Activated CD4-positive, alpha-beta T cell treated with anti-CD3 and anti-CD28 coated beads, Interleukin-2, amount 10 ng/mL, durations not matched to agents 7 days and 5 days (primary cell): ENCODE data around the gene RPL18A. TPM values are rescaled to one million over a fixed set of nuclear protein-coding genes. Genes with fewer than 3 reads are reported as not detected.

Experiments
- CTCF ChIA-PET: fragments of 350-600 bp; sonication (Branson Sonifier 250); formaldehyde crosslinking; loops from one replicate; lab custom pipeline; 2021; ENCODE audit warnings: antibody characterized with exemption; lab: Charles Lee
- POLR2A ChIA-PET: fragments of 350-600 bp; sonication (Branson Sonifier 250); formaldehyde crosslinking; loops from one replicate; lab custom pipeline; 2021; ENCODE audit warnings: antibody characterized with exemption; lab: Charles Lee
- DNase-seq: peaks from one replicate; pipeline ENCODE4 v3.0.0-alpha.2; 2020
- H3K27ac Mint-ChIP-seq: one replicate; pipeline ENCODE4 v1.8.0; 2021; ENCODE audit warnings: mild to moderate bottlenecking, moderate library complexity, mixed read lengths
- H3K27me3 Mint-ChIP-seq: one replicate; pipeline ENCODE4 v1.8.0; 2021; ENCODE audit warnings: mixed read lengths
- H3K36me3 Mint-ChIP-seq: one replicate; pipeline ENCODE4 v1.8.0; 2021; ENCODE audit warnings: low read depth, mixed read lengths
- H3K4me1 Mint-ChIP-seq: one replicate; pipeline ENCODE4 v1.8.0; 2021; ENCODE audit warnings: mixed read lengths
- H3K4me3 Mint-ChIP-seq: one replicate; pipeline ENCODE4 v1.8.0; 2021; ENCODE audit warnings: mild to moderate bottlenecking, moderate library complexity, mixed read lengths
- H3K9me3 Mint-ChIP-seq: one replicate; pipeline ENCODE4 v1.8.0; 2021; ENCODE audit warnings: mixed read lengths
- total RNA-seq, 2 experiments: library from RNA; stranded (reverse); gene quantifications; one replicate each; pipeline ENCODE4 v1.2.3, GENCODE V29; 2021

Gene RPL18A
- total RNA-seq, 2 experiments from 2014 or later: 2,216 to 2,434 TPM

DNA sequence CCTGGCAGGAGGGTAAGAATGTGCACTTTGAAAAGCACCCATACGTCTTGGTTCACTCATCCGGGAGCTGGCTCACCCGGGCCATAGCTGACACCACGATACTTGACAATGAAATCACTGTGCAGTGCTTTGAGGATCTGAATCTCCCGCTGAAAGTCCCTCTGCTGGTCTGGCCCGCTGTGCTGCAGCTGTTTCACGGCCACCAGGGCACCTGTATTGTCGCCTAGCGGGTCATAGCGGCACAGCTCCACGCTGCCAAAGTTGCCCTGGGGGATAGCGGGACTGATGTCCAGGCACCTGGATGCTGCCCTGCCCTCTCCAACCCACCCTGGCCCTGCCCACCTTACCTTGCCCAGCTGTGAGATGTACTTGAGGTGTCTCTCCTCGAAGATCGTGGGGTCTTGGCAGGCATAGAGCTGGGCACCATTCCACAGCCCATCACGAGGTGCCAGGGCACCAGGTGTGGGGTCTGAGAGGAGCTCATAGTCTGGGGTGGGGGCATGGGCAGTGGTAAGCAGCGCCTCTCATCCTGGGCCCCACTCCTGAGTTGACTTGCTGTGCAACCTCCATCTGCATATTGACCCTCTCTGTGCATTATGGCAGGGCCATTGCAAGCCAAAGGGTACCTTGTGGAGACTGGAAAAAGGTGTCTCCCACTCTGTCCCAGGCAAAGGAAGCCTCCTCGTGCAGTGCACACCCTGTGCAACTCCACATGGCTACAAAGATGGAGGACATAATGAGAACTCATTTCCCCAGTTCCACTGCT lies 27.1 kb upstream of the RPL18A start:
- ChIA-PET CTCF (interaction anchor here (0.6 to 1.8 kb wide), 5 partner anchors 13 to 25 kb away, joined by 4 to 5 read pairs (median 4); partner anchors contain the start of gene JAK3), POLR2A (no interaction called here)
- H3K36me3 Mint-ChIP-seq: peaks cover 77% of the 10 kb centered on the region
- H3K27ac Mint-ChIP-seq: no peak overlapping the region
- peaks cover 32% of the 10 kb centered on the region for H3K4me1 Mint-ChIP-seq
- H3K9me3 Mint-ChIP-seq: peaks cover 6% of the 10 kb centered on the region
- no peaks in the 10 kb centered on the region for H3K27me3 Mint-ChIP-seq
- no peak overlapping the region for H3K4me3 Mint-ChIP-seq
- no peak for DNase-seq

DNA sequence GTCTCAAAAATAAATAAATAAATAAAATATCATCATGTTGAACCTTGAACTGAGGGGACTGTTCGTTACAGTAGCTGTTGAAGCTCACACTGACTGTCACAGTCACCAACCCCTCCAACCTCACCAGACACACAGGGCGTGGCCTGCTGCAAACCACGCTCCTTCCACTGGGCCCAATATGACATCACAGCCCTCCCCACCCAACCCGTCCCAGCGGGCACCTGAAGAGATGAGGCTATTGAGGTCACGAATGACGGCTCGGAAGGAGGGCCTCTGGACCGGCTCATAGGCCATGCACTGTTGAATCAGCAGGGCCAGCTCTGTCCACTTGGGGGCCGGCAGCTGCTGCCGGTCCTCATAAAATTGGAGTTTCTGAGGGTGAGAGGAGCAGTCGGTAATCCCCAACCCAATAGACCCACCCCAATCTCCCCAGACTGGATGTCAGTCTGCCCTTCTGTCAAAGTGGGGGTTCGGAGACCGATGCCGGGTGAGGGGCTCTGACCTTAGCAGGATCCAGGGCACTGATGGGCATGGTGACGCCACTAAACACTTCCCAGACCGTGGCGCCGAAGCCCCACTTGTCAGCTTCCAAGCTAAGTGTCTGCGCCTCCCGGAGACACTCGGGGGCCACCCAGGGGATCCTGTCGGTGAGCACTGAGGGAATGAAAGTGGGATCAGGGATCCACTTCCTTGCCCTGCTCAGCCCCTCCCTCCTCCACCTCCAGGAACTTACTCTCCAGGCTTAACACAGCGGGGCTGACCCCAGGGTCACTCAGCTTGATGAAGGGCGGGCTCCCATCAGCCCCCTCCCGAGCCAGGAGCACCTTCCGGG lies 25.1 kb upstream of the RPL18A start:
- H3K4me1 Mint-ChIP-seq: peaks cover 28% of the 10 kb centered on the region
- DNase-seq: no peak
- peaks cover 83% of the 10 kb centered on the region for H3K36me3 Mint-ChIP-seq
- ChIA-PET POLR2A (no interaction called here), CTCF (interaction anchor here (1.2 to 1.3 kb wide), 2 partner anchors 8 to 9 kb away, joined by 3 read pairs; no protein-coding TSS in a partner anchor)
- peaks cover 6% of the 10 kb centered on the region for H3K9me3 Mint-ChIP-seq
- H3K4me3 Mint-ChIP-seq: no peak overlapping the region
- no peak overlapping the region for H3K27ac Mint-ChIP-seq
- no peaks in the 10 kb centered on the region for H3K27me3 Mint-ChIP-seq

DNA sequence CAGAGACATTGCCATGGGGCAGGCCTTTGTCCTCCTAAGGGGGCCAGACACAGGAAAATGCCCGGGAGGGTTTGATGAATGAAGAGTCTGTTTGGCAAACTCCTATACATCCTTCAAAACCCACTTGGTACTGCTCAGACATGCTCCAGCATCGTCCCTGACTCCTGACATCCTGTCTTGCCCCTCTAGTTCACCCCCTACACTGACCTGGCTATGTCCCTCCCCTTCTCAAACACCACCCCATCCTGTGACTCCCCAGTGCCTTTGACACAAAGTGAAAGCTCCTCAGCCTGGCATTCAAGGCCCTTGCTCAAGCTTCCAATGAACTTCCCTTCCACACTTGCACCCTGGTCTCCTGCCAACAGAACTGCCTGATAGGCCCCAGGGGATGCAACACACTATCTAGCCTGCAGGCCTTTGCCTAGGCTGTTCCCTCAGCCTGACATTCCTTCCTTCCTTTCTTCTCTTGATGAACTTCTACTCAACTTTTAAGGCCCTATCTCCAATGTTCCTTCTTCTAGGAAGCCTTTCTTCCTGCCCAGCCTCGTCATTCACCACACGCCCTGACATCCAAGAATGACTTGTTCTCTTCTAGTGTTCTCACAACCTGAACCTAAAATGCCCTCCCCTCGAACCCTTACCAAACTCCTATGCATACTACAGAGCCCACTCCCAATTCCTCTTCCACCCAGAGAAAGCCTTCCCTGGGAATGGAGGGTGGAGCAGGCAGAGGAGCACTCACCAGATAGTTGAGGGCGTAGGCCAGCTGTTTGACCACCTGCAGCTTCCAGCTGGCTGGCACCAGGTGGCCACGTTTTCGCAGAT lies 24.3 kb upstream of the RPL18A start:
- Mint-ChIP-seq H3K4me1 (peaks cover 29% of the 10 kb centered on the region), H3K27me3 (no peaks in the 10 kb centered on the region), H3K4me3 (no peak overlapping the region), H3K9me3 (peaks cover 6% of the 10 kb centered on the region), H3K36me3 (peaks cover 83% of the 10 kb centered on the region), H3K27ac (peak overlapping the region; percentile 47)
- no peak for DNase-seq
- ChIA-PET POLR2A (no interaction called here), CTCF (interaction anchor here (1.3 kb wide), 1 partner anchor 9 kb away, joined by 3 read pairs; no protein-coding TSS in a partner anchor)

DNA sequence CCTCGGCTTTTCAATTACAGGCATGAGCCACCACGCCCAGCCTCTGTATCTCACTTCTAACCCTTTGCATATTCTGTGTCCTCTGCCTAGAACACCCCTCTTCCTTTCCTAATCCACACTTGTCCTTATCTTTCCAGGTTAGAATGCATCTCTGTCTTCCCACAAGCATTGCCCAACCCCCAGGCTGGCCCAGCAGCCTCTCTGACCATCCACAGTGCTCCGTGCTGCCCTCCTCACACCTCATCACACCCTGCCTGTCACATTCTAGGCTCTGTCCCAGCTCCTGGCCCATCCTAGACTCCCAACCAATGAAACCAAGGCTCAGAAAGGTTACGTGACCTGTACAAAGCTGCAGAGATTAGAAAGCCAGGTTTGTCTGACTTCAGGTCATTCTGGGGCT lies 23.2 kb upstream of the RPL18A start:
- no peak for DNase-seq
- Mint-ChIP-seq H3K27me3 (no peaks in the 10 kb centered on the region), H3K4me1 (peaks cover 32% of the 10 kb centered on the region), H3K4me3 (no peak overlapping the region), H3K9me3 (peaks cover 6% of the 10 kb centered on the region), H3K36me3 (peaks cover 82% of the 10 kb centered on the region), H3K27ac (peak overlapping the region; percentile 28)
- ChIA-PET POLR2A (no interaction called here), CTCF (no interaction called here)

DNA sequence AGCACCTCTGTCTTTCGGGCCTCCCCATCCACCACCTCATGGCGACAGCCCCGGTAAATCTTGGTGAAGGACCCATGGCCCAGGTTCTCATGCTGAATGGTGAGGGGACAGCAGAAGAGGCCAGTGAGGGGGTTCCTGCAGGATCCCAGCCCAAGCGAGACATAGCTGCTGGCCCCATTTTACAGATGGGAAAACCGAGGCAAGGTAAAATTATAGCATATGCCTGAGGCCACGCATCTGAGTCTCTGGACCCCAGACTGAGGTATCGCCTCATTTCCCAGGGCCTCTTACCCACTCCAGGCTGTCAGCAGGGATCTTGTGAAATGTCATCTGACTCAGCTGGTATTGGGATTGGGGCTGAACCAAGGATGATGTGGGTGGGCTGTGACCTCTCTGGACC lies 21.7 kb upstream of the RPL18A start:
- Mint-ChIP-seq H3K4me3 (no peak overlapping the region), H3K27ac (no peak overlapping the region), H3K36me3 (peaks cover 75% of the 10 kb centered on the region), H3K4me1 (peaks cover 34% of the 10 kb centered on the region), H3K27me3 (no peaks in the 10 kb centered on the region), H3K9me3 (peaks cover 6% of the 10 kb centered on the region)
- ChIA-PET CTCF (interaction anchor here (0.6 to 0.9 kb wide), 2 partner anchors 22 to 95 kb away, joined by 3 read pairs; partner anchors contain the start of genes CCDC124 and RPL18A), POLR2A (no interaction called here)
- DNase-seq: no peak

DNA sequence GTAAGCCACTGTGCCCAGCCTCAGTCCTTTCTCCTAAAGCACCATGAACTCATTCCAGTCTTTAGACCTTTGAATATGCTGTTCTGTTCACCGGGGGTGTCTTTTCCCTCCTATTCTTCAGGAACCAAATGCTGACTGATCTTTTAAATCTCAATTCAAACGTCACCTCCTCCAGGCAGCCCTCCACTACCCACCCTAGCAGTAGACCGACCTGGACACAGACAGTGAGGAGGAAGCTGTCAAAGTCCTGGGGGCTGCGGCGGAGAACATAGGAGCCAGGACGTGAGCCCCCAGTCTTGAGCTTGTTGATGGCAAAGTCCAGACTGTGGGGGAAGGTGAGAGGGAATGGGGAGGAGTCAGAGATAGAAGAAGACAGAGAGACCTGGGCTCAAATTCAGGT lies 19.7 kb upstream of the RPL18A start:
- Mint-ChIP-seq H3K27ac (peak overlapping the region; percentile 61), H3K27me3 (no peaks in the 10 kb centered on the region), H3K9me3 (peaks cover 5% of the 10 kb centered on the region), H3K4me3 (no peak overlapping the region), H3K4me1 (peaks cover 45% of the 10 kb centered on the region), H3K36me3 (peaks cover 80% of the 10 kb centered on the region)
- POLR2A ChIA-PET: no interaction called here
- DNase-seq: no peak
- CTCF ChIA-PET: interaction anchor here (1.0 to 1.2 kb wide), 2 partner anchors 19 to 93 kb away, joined by 3 to 4 read pairs; partner anchors contain the start of genes CCDC124 and RPL18A

DNA sequence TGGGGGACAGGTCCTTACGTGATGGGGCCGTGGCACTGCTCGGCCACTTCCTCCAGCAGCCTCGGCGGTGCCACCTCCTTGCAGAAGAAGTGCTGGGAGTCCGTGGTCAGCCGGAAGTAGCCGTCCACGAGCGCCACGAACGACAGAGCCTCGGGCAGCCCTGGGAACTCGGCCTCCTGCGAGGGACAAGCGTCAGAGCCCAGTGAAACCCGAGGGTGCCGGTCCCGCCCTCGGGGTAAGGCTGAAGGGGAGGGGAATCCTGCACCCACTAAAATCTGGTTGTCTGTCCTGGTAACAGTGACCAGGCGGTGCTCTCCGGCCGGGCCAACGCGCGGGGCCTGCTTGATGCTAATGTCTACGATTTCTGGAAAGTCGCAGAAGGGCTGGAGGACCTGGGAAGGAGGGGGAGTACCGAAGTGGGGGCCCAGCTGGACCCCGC lies 18.3 kb upstream of the RPL18A start:
- H3K36me3 Mint-ChIP-seq: peaks cover 73% of the 10 kb centered on the region
- H3K27ac Mint-ChIP-seq: no peak overlapping the region
- no peaks in the 10 kb centered on the region for H3K27me3 Mint-ChIP-seq
- no peak overlapping the region for H3K4me3 Mint-ChIP-seq
- no peak for DNase-seq
- POLR2A ChIA-PET: no interaction called here
- CTCF ChIA-PET: interaction anchor here (0.7 to 1.1 kb wide), 2 partner anchors 8 to 23 kb away, joined by 3 read pairs; no protein-coding TSS in a partner anchor
- H3K9me3 Mint-ChIP-seq: no peaks in the 10 kb centered on the region
- peaks cover 47% of the 10 kb centered on the region for H3K4me1 Mint-ChIP-seq

DNA sequence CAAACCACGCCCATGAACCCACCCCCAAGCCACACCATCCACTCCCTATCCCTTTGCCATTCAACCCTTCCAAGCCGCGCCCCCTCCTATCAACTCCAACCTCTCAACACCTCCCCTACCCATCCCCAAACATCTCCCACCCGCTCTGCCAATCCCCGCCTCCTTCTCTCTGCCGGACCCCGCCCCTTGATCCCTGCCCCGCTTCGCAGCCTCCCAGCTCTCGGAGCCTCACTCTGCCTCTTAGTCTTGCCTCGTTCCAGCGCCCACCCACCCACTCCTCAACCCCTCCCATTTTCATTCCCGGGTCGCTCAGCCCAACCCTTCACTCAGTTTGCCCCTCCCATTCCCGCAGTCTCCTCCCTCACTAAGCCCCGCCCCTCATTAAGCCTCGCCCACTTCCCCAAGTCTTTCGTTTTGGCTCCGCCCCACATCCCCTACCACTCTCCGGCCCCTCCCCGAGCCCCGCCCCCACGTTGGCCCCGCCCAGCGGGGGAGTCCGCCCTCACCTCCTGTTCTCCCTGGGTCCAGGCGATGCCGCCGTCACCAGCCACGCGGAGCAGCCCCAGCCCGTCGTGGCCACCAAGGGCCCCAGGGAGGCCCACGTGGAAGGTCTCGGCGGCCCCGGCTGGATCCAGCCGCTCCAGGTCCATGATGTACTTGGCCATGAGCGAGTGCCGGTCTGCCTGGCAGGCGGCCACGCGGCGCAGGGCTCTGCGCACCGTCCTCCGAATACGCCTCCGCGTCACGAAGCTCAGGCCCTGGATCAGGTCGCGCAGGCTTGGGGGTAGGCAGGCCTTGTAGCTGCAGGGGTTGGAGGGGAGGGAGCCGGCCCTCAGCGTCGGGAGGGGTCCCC lies 17.7 kb upstream of the RPL18A start:
- H3K27ac Mint-ChIP-seq: no peak overlapping the region
- POLR2A ChIA-PET: no interaction called here
- H3K36me3 Mint-ChIP-seq: peaks cover 70% of the 10 kb centered on the region

DNA sequence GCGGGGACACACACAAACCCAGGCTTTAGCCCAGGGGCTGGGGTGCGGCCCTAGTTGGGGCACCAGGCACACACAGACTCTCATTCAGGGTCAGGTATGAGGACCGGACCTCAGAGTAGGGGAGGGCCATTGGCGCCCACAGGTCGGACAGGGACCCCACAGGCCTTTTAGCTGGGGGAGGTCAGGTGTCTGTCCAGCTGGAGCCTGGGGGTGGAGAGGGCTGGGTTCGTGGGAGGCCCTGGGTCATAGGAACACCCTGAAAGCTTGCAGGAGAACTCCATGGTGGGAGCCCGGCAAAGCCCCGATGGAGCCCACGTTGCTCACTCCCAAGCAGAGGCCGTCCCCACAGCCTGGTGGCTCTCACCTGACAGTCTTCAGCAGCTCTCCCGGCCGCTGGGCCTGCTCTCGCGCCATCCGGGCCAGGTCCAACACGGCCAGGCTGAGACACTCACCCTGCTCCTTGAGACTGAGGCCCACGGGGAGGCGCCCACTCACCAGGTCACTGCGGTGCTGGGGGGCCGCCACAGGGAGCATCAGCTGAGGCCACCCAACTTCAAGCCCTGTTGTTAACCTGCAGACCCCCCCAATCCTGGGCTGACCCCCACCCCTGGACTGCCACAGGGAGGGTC lies 16.9 kb upstream of the RPL18A start:
- peaks cover 44% of the 10 kb centered on the region for H3K4me1 Mint-ChIP-seq
- H3K4me3 Mint-ChIP-seq: no peak overlapping the region
- POLR2A ChIA-PET: no interaction called here
- no peak overlapping the region for H3K27ac Mint-ChIP-seq
- H3K36me3 Mint-ChIP-seq: peaks cover 65% of the 10 kb centered on the region
- no peak for DNase-seq
- CTCF ChIA-PET: interaction anchor here (0.6 to 1.9 kb wide), 5 partner anchors 8 to 118 kb away, joined by 3 to 8 read pairs (median 3); partner anchors contain the start of gene RPL18A
- H3K9me3 Mint-ChIP-seq: no peaks in the 10 kb centered on the region
- no peaks in the 10 kb centered on the region for H3K27me3 Mint-ChIP-seq

More for the DNA sequence above, 17.7 kb upstream of the RPL18A start:
- CTCF ChIA-PET: interaction anchor here (0.6 to 1.9 kb wide), 3 partner anchors 17 to 117 kb away, joined by 3 to 8 read pairs (median 8); partner anchors contain the start of gene RPL18A
- H3K9me3 Mint-ChIP-seq: no peaks in the 10 kb centered on the region
- peak; percentile 59 for DNase-seq
- H3K4me1 Mint-ChIP-seq: peaks cover 44% of the 10 kb centered on the region
- no peaks in the 10 kb centered on the region for H3K27me3 Mint-ChIP-seq
- no peak overlapping the region for H3K4me3 Mint-ChIP-seq

DNA sequence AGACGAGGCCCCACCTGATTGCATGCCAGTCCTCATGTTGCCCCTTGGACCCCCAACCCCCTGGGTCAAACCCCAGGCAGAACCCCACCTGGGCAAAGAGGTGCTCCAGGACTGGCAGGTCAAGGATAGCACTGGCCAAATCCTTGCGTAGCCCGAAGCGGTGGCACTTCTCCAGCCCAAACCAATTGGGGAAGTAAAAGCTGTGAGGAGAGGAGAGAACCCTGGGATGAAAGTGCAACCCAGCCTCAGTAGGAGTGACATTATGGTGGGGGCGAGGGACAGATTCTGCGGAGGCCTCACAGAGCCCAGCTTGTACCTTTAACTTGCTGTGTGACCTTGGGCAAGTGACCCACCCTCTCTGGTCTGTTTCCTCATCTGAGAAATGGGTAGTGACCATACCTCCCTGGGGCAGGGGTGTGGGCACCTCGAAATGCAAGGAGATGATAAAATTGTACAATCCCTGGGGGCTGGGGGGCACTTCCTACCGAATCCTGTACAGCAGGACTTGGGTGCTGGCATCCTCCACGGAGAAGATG lies 16.4 kb upstream of the RPL18A start:
- no peak for DNase-seq
- Mint-ChIP-seq H3K4me3 (no peak overlapping the region), H3K27ac (peak overlapping the region; percentile 54), H3K27me3 (no peaks in the 10 kb centered on the region), H3K36me3 (peaks cover 59% of the 10 kb centered on the region), H3K9me3 (no peaks in the 10 kb centered on the region), H3K4me1 (peaks cover 49% of the 10 kb centered on the region)
- CTCF ChIA-PET: interaction anchor here (0.8 to 1.9 kb wide), 6 partner anchors 9 to 118 kb away, joined by 3 to 8 read pairs (median 3); partner anchors contain the start of gene RPL18A
- POLR2A ChIA-PET: no interaction called here
